Left lung (tissue), 10 donors: ENCODE data around the gene ZNF592. TPM values are rescaled to one million over a fixed set of nuclear protein-coding genes. Genes with fewer than 3 reads are reported as not detected.
A peak's percentile ranks its signal among the peaks of the same experiment; 100 is the strongest.

Experiments used
- ATAC-seq: fragments of 200-7000 bp; cut with Tn5 transposase; one replicate; pipeline ENCODE4 v1.9.1; 2020; ENCODE audit warnings: moderate library complexity
- DNase-seq, 4 donors: peaks; one replicate each; pipeline ENCODE4 v3.0.0-alpha.2; 2013 to 2020
- H3K27ac ChIP-seq, 2 donors: fragments of 200-600 bp; sonication (generic) in 1 of 2; one replicate each; pipeline versions ENCODE4 v1.5.0 to v1.8.0; 2020 to 2021
- H3K27me3 ChIP-seq, 2 donors: fragments of 200-600 bp; sonication (generic) in 1 of 2; one replicate each; pipeline versions ENCODE4 v1.5.0 to v1.8.0; 2020 to 2021
- H3K36me3 ChIP-seq, 2 donors: fragments of 200-600 bp; sonication (generic) in 1 of 2; one replicate each; pipeline versions ENCODE4 v1.5.0 to v1.8.0; 2020 to 2021
- H3K4me1 ChIP-seq, 2 donors: fragments of 200-600 bp; one replicate each; pipeline ENCODE4 v1.8.0; 2021
- H3K4me3 ChIP-seq, 2 donors: fragments of 200-600 bp; sonication (generic) in 1 of 2; one replicate each; pipeline versions ENCODE4 v1.5.0 to v1.8.0; 2020 to 2021; ENCODE audit warnings: mild to moderate bottlenecking in 1 of 2
- H3K9me3 ChIP-seq, 2 donors: fragments of 200-600 bp; sonication (generic) in 1 of 2; one replicate each; pipeline versions ENCODE4 v1.5.0 to v1.8.0; 2020 to 2021
- CTCF ChIP-seq, 2 donors: fragments of 200-600 bp; sonication (generic) in 1 of 2; IDR thresholded peaks; one replicate each; pipeline versions ENCODE4 v1.5.0 to v1.8.0; 2021; ENCODE audit warnings: antibody characterized with exemption in 2 of 2
- intact Hi-C, 2 donors: fragments of 100-400 bp; cut with DNase I; formaldehyde crosslinking; loops; one replicate each; pipeline versions ENCODE4 v1.11.2 to v1.14.2; 2022
- polyA plus RNA-seq, 6 donors: library from polyadenylated mRNA; unstranded; fragments of 120-200 nt; gene quantifications; one replicate each; pipeline ENCODE4 v1.2.1, GENCODE V29; 2013; ENCODE audit not compliant: insufficient read length in 6 of 6
- total RNA-seq, 2 donors: library from RNA; stranded (reverse); fragmentation: NEBNext Ultra II Directional; extraction: Animal tissue kit (Norgen Biotek cat#: 25700); gene quantifications; one replicate each; pipeline ENCODE4 v1.2.1, GENCODE V29; 2021
- donor health status: DM: no; HTN: yes; CAD: no.
- donor health status: DM: no; HTN: no; CAD: no.

The ZNF592 gene
- total and polyA plus RNA-seq, 8 donors = 22.7 to 32.2 (median 25.2) TPM

DNA sequence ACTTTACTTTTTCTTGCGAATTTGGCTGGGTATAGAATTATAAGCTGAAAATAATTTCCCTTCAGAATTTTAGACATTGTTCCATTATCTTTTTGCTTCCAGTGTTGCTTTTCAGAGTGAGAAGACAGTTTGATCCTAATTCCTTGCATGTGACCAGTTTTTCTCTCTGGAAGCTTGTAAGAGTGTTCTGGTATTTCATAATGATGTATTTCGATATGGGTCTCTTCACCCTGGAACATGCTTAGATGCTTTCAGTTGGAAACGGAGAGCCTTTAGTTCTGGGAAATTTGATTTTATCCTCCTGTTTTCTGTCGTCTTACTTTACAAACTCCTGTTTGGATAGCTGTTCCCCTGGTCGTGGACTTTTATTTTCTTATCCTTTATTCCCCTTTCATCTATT lies 82.6 kb downstream of the ZNF592 start:
- H3K27ac ChIP-seq = no peak overlapping the region
- no peaks in the 10 kb centered on the region for H3K27me3 ChIP-seq
- no peak for DNase-seq
- H3K9me3 ChIP-seq = no peaks in the 10 kb centered on the region
- no peak for ATAC-seq
- H3K36me3 ChIP-seq = no peaks in the 10 kb centered on the region
- intact Hi-C loops = no loop called here
- TF ChIP-seq CTCF (IDR thresholded peaks at IDR 0.05) = no peak
- H3K4me1 ChIP-seq = peaks cover 0 to 23% of the 10 kb centered on the region in 2 donors
- H3K4me3 ChIP-seq = no peak overlapping the region

- no peak overlapping the region for H3K4me3 ChIP-seq
- H3K27ac ChIP-seq = no peak overlapping the region
- no peak for TF ChIP-seq CTCF (IDR thresholded peaks at IDR 0.05)
- H3K36me3 ChIP-seq = no peaks in the 10 kb centered on the region
- no peaks in the 10 kb centered on the region for H3K9me3 ChIP-seq
- intact Hi-C loops = no loop called here
- no peaks in the 10 kb centered on the region for H3K27me3 ChIP-seq
- H3K4me1 ChIP-seq = peaks cover 0 to 23% of the 10 kb centered on the region in 2 donors
- ATAC-seq (peak; percentile 19), DNase-seq (no peak)
Observed at GRCh38 chr15:84831613-84832012, 83.2 kb downstream of the ZNF592 start.

DNA sequence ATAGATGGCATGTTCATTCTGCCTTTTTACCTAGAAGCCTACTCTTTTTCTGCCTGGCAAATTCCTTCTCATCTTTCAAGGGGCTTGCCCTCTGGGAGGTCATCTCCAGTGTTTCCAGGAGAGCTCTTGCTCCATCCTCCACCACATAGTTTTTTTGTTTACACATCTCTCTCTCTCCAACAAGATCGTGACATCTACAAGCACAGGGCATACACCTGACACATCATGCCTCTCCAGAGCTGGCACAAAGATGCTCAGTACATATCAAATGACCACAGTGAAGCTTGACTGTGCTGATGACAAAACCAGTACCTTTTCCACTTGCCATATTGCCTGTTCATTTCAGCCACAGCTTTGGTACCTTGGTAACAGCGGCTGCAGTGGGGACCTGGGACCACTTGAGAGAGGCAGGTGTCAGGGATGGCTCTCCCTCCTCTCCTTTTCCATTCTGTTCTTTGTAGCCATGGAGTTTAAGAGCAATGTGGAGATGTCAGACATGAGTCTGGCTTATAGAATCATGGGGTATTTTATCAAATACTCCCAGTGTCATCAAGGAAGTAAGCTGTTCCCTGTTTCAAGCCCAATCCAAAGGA lies 84.2 kb downstream of the ZNF592 start:
- intact Hi-C loops = no loop called here
- ATAC-seq (peak; percentile 53), DNase-seq (no peak)
- Histone ChIP-seq H3K36me3 (no peaks in the 10 kb centered on the region), H3K4me3 (no peak overlapping the region), H3K4me1 (peaks cover 0 to 23% of the 10 kb centered on the region in 2 donors), H3K9me3 (no peaks in the 10 kb centered on the region), H3K27me3 (no peaks in the 10 kb centered on the region), H3K27ac (no peak overlapping the region)
- TF ChIP-seq CTCF (IDR thresholded peaks at IDR 0.05) = no peak

GRCh38 chr15:84833447-84834228 lies 85.2 kb downstream of the ZNF592 start:
- TF ChIP-seq CTCF (IDR thresholded peaks at IDR 0.05) = no peak
- Histone ChIP-seq H3K27me3 (no peaks in the 10 kb centered on the region), H3K36me3 (no peaks in the 10 kb centered on the region), H3K9me3 (no peaks in the 10 kb centered on the region), H3K4me3 (no peak overlapping the region), H3K4me1 (peaks cover 0 to 18% of the 10 kb centered on the region in 2 donors), H3K27ac (no peak overlapping the region)
- intact Hi-C loops = no loop called here
- ATAC-seq = peak; percentile 25
- DNase-seq = no peak

GRCh38 chr15:84834229-84834955 lies 86.0 kb downstream of the ZNF592 start:
- intact Hi-C loops = no loop called here
- DNase-seq (no peak), ATAC-seq (no peak)
- Histone ChIP-seq H3K4me1 (peaks cover 0 to 15% of the 10 kb centered on the region in 2 donors), H3K9me3 (no peaks in the 10 kb centered on the region), H3K36me3 (no peaks in the 10 kb centered on the region), H3K27ac (no peak overlapping the region), H3K27me3 (no peaks in the 10 kb centered on the region), H3K4me3 (no peak overlapping the region)
- no peak for TF ChIP-seq CTCF (IDR thresholded peaks at IDR 0.05)
